K562 (cell line): ENCODE measurements around the gene KSR2.

ENCODE experiments used
- CTCF ChIP-seq, 3 experiments: IDR thresholded peaks in 2 of 3; conservative IDR thresholded peaks in 1 of 3; 2 replicates each; pipeline ENCODE4 v1.5.1; 2011 to 2012; ENCODE audit warnings: low read length in 3 of 3, mild to moderate bottlenecking in 3 of 3, control low read depth in 2 of 3, improper control_type of control experiment in 1 of 3, inconsistent platforms in 1 of 3, low read depth in 1 of 3, mixed read lengths in 1 of 3, moderate library complexity in 1 of 3; ENCODE audit not compliant: insufficient read depth in 2 of 3
- POLR2AphosphoS5 ChIP-seq: IDR thresholded peaks from 2 replicates; pipeline ENCODE4 v1.6.1; 2011; ENCODE audit warnings: mild to moderate bottlenecking, low read depth, low read length, moderate library complexity; ENCODE audit not compliant: control insufficient read depth, insufficient read depth
- SPI1 ChIP-seq: IDR thresholded peaks from 2 replicates; pipeline ENCODE4 v1.6.1; 2011; ENCODE audit warnings: low read depth, low read length, control low read depth, borderline replicate concordance
- SRF ChIP-seq, 2 experiments: fragments of 250-450, 450-650 bp in 1 of 2; sonication (Bioruptor Pico) in 1 of 2; sonication (generic) in 1 of 2; formaldehyde crosslinking; IDR thresholded peaks; 2 replicates each; pipeline versions ENCODE4 v1.5.0 to v1.5.1; 2020 to 2022; ENCODE audit warnings: mild to moderate bottlenecking in 1 of 2, missing genetic modification reagents in 1 of 2

- TF ChIP-seq SRF (CRISPR knock-in tag; IDR thresholded peaks at IDR 0.05) (no peak), CTCF (IDR thresholded peaks at IDR 0.05 in 2 of 3, conservative IDR thresholded peaks at IDR 0.05 in 1 of 3; ENCODE audit: insufficient read depth in 2 of 3, low read depth in 1 of 3, low read length in 3 of 3) (no peak), SPI1 (no peak), POLR2AphosphoS5 (no peak)
Observed at GRCh38 chr12:117502633-117503032, 466.2 kb downstream of the KSR2 start.
